IMR-90 (cell line): ENCODE measurements around the gene PRR14L.

Experiments
- CEBPB ChIP-seq: IDR thresholded peaks from 2 replicates; pipeline ENCODE4 v1.6.1; 2012; ENCODE audit warnings: low read depth, low read length, improper control_type of control experiment
- CHD1 ChIP-seq: IDR thresholded peaks from 2 replicates; pipeline ENCODE4 v1.6.1; 2012; ENCODE audit warnings: low read depth, low read length, improper control_type of control experiment
- MAFK ChIP-seq: IDR thresholded peaks from 2 replicates; pipeline ENCODE4 v1.6.1; 2012; ENCODE audit warnings: low read depth, low read length, improper control_type of control experiment
- MAZ ChIP-seq: IDR thresholded peaks from 2 replicates; pipeline ENCODE4 v1.6.1; 2012; ENCODE audit warnings: low read depth, mild to moderate bottlenecking, low read length, improper control_type of control experiment, moderate library complexity, borderline replicate concordance
- MXI1 ChIP-seq: IDR thresholded peaks from 2 replicates; pipeline ENCODE4 v1.6.1; 2012; ENCODE audit warnings: low read depth, mild to moderate bottlenecking, low read length, moderate library complexity, borderline replicate concordance
- POLR2A ChIP-seq: IDR thresholded peaks from 2 replicates; pipeline ENCODE4 v1.6.1; 2012; ENCODE audit warnings: mild to moderate bottlenecking, low read depth, low read length
- RAD21 ChIP-seq: IDR thresholded peaks from 2 replicates; pipeline ENCODE4 v1.6.1; 2012; ENCODE audit warnings: low read length, improper control_type of control experiment
- RFX5 ChIP-seq: IDR thresholded peaks from 2 replicates; pipeline ENCODE4 v1.8.0; 2012; ENCODE audit warnings: low read depth, mild to moderate bottlenecking, low read length, moderate library complexity
- SMC3 ChIP-seq: fragments of 150-350 bp; IDR thresholded peaks from 2 replicates; pipeline ENCODE4 v1.6.1; 2016; ENCODE audit warnings: low read depth, mild to moderate bottlenecking, antibody characterized with exemption, low read length, moderate library complexity
- TF ChIP-seq, protein P1 (sequence below): conservative IDR thresholded peaks from 2 replicates; pipeline ENCODE4 v1.5.1; 2012; ENCODE audit warnings: mild to moderate bottlenecking, low read depth, low read length, improper control_type of control experiment
- TF ChIP-seq, protein P2 (sequence below): fragments of 150-350 bp; IDR thresholded peaks from 2 replicates; pipeline ENCODE4 v1.6.1; 2017; ENCODE audit warnings: mild to moderate bottlenecking, antibody characterized with exemption, low read length, low read depth

DNA sequence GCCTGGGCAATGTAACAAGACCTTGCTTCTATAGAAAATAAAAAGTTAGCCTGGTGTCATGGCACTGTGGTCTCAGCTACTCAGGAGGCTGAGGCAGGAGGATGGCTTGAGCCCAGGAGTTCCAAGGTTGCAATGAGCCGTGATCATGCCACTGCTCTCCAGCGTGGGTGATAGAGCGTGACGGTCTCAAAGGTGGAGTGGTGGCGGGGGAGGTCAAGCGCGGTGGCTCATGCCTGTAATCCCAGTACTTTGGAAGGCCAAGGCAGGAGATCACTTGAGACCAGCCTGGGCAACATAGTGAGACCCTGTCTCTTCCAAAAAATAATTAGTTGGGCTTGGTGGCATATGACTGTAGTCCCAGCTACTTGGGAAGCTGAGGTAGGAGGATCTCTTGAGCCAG, 71.2 kb downstream of the PRR14L start:
- TF ChIP-seq MAFK, result no peak
- TF ChIP-seq MXI1, result no peak
- TF ChIP-seq RFX5, result no peak
- no peak for TF ChIP-seq POLR2A
- TF ChIP-seq, protein P1, sequence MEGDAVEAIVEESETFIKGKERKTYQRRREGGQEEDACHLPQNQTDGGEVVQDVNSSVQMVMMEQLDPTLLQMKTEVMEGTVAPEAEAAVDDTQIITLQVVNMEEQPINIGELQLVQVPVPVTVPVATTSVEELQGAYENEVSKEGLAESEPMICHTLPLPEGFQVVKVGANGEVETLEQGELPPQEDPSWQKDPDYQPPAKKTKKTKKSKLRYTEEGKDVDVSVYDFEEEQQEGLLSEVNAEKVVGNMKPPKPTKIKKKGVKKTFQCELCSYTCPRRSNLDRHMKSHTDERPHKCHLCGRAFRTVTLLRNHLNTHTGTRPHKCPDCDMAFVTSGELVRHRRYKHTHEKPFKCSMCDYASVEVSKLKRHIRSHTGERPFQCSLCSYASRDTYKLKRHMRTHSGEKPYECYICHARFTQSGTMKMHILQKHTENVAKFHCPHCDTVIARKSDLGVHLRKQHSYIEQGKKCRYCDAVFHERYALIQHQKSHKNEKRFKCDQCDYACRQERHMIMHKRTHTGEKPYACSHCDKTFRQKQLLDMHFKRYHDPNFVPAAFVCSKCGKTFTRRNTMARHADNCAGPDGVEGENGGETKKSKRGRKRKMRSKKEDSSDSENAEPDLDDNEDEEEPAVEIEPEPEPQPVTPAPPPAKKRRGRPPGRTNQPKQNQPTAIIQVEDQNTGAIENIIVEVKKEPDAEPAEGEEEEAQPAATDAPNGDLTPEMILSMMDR, result no peak
- no peak for TF ChIP-seq CEBPB
- no peak for TF ChIP-seq SMC3
- no peak for TF ChIP-seq CHD1
- no peak for TF ChIP-seq RAD21
- no peak for TF ChIP-seq MAZ
- TF ChIP-seq, protein P2, sequence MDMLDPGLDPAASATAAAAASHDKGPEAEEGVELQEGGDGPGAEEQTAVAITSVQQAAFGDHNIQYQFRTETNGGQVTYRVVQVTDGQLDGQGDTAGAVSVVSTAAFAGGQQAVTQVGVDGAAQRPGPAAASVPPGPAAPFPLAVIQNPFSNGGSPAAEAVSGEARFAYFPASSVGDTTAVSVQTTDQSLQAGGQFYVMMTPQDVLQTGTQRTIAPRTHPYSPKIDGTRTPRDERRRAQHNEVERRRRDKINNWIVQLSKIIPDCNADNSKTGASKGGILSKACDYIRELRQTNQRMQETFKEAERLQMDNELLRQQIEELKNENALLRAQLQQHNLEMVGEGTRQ, result no peak
